ENCODE measurements around the gene GALNT17.

DNA sequence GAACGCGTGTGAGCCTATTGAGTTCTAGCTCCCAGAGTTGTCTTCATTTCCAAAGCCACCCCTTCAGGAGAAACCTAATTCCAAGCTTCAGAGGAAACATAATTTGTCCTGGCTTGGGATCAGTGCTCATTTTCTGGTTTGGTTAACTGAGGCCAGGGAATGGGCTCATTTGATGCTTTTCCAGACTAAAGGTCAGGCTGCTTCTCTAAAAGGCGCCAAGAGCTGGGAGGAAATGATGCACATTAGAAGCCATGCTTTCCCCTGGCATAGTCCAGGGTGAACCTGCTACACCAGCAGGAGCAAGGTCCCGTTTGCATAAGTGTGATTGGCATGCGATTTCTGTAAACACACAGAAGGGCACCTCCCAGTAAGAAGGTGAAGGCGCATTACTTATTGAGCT is 435.0 kb downstream of the GALNT17 start:
- TF ChIP-seq, protein P1, sequence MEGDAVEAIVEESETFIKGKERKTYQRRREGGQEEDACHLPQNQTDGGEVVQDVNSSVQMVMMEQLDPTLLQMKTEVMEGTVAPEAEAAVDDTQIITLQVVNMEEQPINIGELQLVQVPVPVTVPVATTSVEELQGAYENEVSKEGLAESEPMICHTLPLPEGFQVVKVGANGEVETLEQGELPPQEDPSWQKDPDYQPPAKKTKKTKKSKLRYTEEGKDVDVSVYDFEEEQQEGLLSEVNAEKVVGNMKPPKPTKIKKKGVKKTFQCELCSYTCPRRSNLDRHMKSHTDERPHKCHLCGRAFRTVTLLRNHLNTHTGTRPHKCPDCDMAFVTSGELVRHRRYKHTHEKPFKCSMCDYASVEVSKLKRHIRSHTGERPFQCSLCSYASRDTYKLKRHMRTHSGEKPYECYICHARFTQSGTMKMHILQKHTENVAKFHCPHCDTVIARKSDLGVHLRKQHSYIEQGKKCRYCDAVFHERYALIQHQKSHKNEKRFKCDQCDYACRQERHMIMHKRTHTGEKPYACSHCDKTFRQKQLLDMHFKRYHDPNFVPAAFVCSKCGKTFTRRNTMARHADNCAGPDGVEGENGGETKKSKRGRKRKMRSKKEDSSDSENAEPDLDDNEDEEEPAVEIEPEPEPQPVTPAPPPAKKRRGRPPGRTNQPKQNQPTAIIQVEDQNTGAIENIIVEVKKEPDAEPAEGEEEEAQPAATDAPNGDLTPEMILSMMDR (conservative IDR thresholded peaks at IDR 0.05; ENCODE audit: low read depth, low read length): no peak
- no peak for TF ChIP-seq EZH2 (IDR thresholded peaks at IDR 0.05; ENCODE audit: borderline replicate concordance, low read depth, low read length, poor library complexity, severe bottlenecking)

All from A673 (cell line).